Upper lobe of left lung (tissue), 6 donors: ENCODE results near the gene ZNF337. TPM values are rescaled to one million over a fixed set of nuclear protein-coding genes. Genes with fewer than 3 reads are reported as not detected.

Source experiments
- ATAC-seq, 2 donors: fragments of 200-7000 bp; cut with Tn5 transposase; one replicate each; pipeline ENCODE4 v1.9.1; 2022; ENCODE audit warnings: mild to moderate bottlenecking in 2 of 2, moderate library complexity in 2 of 2; ENCODE audit not compliant: low FRiP score in 2 of 2
- DNase-seq, 2 donors: peaks; one replicate each; pipeline ENCODE4 v3.0.0-alpha.2; 2019 to 2020
- H3K27ac ChIP-seq, 4 donors: fragments of 200-600 bp; sonication (generic); one replicate each; pipeline ENCODE4 v1.5.1; 2016 to 2019
- H3K27me3 ChIP-seq, 4 donors: fragments of 200-600 bp; sonication (generic); one replicate each; pipeline ENCODE4 v1.5.1; 2017 to 2019
- H3K36me3 ChIP-seq, 4 donors: fragments of 200-600 bp; sonication (generic); one replicate each; pipeline ENCODE4 v1.5.1; 2016 to 2019
- H3K4me1 ChIP-seq, 4 donors: fragments of 200-600 bp; sonication (generic); one replicate each; pipeline ENCODE4 v1.5.1; 2018 to 2019
- H3K4me3 ChIP-seq, 4 donors: fragments of 200-600 bp; sonication (generic); one replicate each; pipeline ENCODE4 v1.5.1; 2017 to 2019; ENCODE audit warnings: mild to moderate bottlenecking in 2 of 4, moderate library complexity in 1 of 4
- H3K9me3 ChIP-seq, 4 donors: fragments of 200-600 bp; sonication (generic); one replicate each; pipeline ENCODE4 v1.5.1; 2018 to 2019
- CTCF ChIP-seq, 6 experiments: fragments of 450-650 bp in 4 of 6; fragments of 200-600 bp in 2 of 6; sonication (generic) in 2 of 6; IDR thresholded peaks; one replicate each; pipeline ENCODE4 v1.5.1; 2016 to 2019; ENCODE audit warnings: antibody characterized with exemption in 6 of 6
- EP300 ChIP-seq, 4 donors: sonication (generic); formaldehyde crosslinking; IDR thresholded peaks; one replicate each; pipeline ENCODE4 v1.5.1; 2017; ENCODE audit warnings: antibody characterized with exemption in 4 of 4, control low read depth in 2 of 4
- POLR2A ChIP-seq, 4 donors: fragments of 450-650 bp; IDR thresholded peaks; one replicate each; pipeline ENCODE4 v1.5.1; 2016 to 2017; ENCODE audit warnings: antibody characterized with exemption in 4 of 4, mild to moderate bottlenecking in 2 of 4
- POLR2AphosphoS5 ChIP-seq, 2 donors: sonication (generic); formaldehyde crosslinking; IDR thresholded peaks; one replicate each; pipeline ENCODE4 v1.5.1; 2017; ENCODE audit warnings: antibody characterized with exemption in 2 of 2
- WGBS, 2 donors: methylation state at CpG; one replicate each; pipeline ENCODE4 v1.1.5; 2017 to 2018; 5-methylcytosine and 5-hydroxymethylcytosine counted together
- total RNA-seq, 6 donors: library from RNA; depleted of rRNA in 4 of 6; stranded (reverse); fragments of >200 nt in 4 of 6; gene quantifications; one replicate each; pipeline versions ENCODE4 v1.1.0 to v1.2.1, GENCODE V29; 2016 to 2021
- donor health status: DM: no; HTN: no; CAD: no; lungs with moderate emphysema.
- donor health status: DM: no; HTN: yes; CAD: no; lungs with severe emphysema.

The ZNF337 gene
- total RNA-seq, 6 donors from 2014 or later, result 10.8 to 41.9 (median 14.5) TPM

DNA sequence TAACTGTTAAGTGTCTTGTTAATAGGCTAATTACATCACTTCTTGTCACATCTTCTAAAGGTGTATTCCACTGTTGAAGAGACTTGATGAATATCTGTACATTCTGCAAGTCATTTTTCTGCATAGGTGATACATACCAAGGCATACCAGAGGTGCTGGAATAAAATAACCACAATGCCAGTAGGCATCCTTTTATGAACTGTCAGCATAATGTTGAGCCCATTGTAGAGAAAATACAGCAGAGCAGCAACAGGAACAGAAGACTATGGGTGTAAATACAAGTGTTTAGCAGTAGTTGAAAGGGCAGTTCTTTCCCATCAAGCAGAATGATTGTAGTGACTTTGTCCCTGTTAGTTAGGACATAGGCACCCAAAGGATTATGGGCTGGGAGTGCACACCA is 44.4 kb upstream of the ZNF337 start:
- H3K36me3 ChIP-seq, result no peaks in the 10 kb centered on the region
- TF ChIP-seq CTCF (IDR thresholded peaks at IDR 0.05), result no peak
- TF ChIP-seq EP300 (IDR thresholded peaks at IDR 0.05), result no peak
- no peak for TF ChIP-seq POLR2A (IDR thresholded peaks at IDR 0.05)
- no peak for TF ChIP-seq POLR2AphosphoS5 (IDR thresholded peaks at IDR 0.05)
- no peaks in the 10 kb centered on the region for H3K4me1 ChIP-seq
- H3K9me3 ChIP-seq, result no peaks in the 10 kb centered on the region
- no peak overlapping the region for H3K27ac ChIP-seq
- no peaks in the 10 kb centered on the region for H3K27me3 ChIP-seq
- ATAC-seq (no peak), DNase-seq (no peak)
- H3K4me3 ChIP-seq, result no peak overlapping the region

DNA sequence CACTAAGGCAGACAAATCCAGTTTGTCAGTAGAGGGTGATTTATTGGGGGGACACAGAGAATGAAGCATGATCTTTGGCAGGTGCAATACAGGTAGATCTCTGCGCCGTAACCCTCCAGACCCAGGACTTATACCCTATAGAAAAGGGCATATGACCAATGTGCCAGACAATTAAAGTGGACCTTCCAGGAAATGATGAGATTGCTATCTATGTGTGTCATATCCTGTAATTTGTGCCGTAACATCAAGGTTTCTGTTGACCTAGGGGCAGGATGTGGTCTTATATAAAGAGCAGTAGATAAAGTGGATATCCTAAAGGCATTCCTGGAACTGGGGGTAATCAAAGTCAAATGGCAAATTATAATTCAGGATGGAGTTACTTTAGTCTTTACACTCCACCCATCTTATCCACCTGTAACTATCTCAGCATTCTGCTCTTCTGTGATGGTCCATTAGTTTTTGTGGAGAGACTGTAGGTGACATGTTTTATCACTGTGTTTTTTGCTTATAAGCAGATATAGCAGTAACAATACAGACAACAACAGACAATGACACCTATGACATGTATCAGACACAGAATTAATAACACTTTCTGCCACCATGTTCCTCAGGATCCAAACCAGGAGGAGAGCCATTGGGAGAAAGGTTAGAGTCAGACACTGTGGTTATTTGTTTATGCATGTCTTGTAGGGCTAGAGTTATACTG is 43.1 kb upstream of the ZNF337 start:
- no peaks in the 10 kb centered on the region for H3K27me3 ChIP-seq
- H3K9me3 ChIP-seq, result no peaks in the 10 kb centered on the region
- H3K4me3 ChIP-seq, result no peak overlapping the region
- no peak overlapping the region for H3K27ac ChIP-seq
- ATAC-seq (no peak), DNase-seq (no peak)
- no peaks in the 10 kb centered on the region for H3K4me1 ChIP-seq
- H3K36me3 ChIP-seq, result no peaks in the 10 kb centered on the region
- no peak for TF ChIP-seq POLR2AphosphoS5 (IDR thresholded peaks at IDR 0.05)
- peak in 1 of 4 donors; percentile 33 for TF ChIP-seq EP300 (IDR thresholded peaks at IDR 0.05)
- 78 to 83% methylated on average over 3 of the region's 3 CpGs for WGBS, 2 donors

GRCh38 chr20:25738198-25738597 is 41.5 kb upstream of the ZNF337 start:
- 96 to 99% methylated on average over 2 of the region's 2 CpGs for WGBS, 2 donors
- TF ChIP-seq POLR2A (IDR thresholded peaks at IDR 0.05), result no peak
- TF ChIP-seq POLR2AphosphoS5 (IDR thresholded peaks at IDR 0.05), result no peak
- no peak for TF ChIP-seq EP300 (IDR thresholded peaks at IDR 0.05)
- TF ChIP-seq CTCF (IDR thresholded peaks at IDR 0.05), result no peak

DNA sequence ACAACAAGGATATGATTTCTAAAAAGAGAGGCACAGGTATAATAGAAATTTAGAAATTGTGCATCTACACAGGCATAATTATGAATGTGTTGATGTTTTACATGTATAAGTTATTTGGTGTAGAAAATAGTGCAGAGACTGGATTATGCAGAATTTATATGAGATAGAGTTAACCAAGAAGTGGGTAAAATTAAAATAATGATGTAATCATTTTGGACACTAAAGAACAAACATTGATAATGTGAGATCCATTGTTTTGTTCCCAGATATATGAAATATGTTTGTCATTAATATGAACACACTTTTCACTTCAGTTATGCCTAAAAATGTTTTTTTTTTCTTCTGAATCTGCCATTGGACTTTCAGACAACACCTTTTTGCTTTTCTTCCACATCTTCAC is 37.2 kb upstream of the ZNF337 start:
- Histone ChIP-seq H3K27ac (no peak overlapping the region), H3K27me3 (no peaks in the 10 kb centered on the region), H3K4me1 (no peaks in the 10 kb centered on the region), H3K36me3 (no peaks in the 10 kb centered on the region), H3K4me3 (no peak overlapping the region), H3K9me3 (no peaks in the 10 kb centered on the region)
- ATAC-seq, result no peak
- TF ChIP-seq EP300 (IDR thresholded peaks at IDR 0.05), result no peak
- no peak for DNase-seq

More at GRCh38 chr20:25738198-25738597, 41.5 kb upstream of the ZNF337 start:
- no peaks in the 10 kb centered on the region for H3K27me3 ChIP-seq
- no peak overlapping the region for H3K4me3 ChIP-seq
- H3K27ac ChIP-seq, result no peak overlapping the region
- no peaks in the 10 kb centered on the region for H3K4me1 ChIP-seq
- DNase-seq, result no peak
- H3K9me3 ChIP-seq, result no peaks in the 10 kb centered on the region
- no peak for ATAC-seq
- no peaks in the 10 kb centered on the region for H3K36me3 ChIP-seq

DNA sequence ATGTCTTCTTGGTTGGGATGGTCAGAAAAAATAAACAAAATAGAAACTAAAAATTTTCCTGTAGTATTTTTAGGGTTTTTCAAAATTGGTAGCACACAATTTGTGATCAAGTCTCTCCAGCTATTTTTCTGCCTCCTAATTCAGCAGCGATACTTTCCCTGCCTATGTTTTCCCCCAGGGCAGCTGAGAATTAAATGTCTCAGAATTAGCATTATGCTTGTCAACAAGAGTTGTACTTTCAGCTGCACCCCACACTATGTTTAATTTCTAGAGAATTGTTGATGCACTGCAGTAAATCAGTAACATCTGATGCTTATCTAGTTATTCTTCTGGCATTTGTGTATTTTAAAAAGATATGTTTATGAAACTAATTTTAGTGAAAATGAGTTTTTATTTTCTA is 34.2 kb upstream of the ZNF337 start:
- no peak overlapping the region for H3K27ac ChIP-seq
- H3K9me3 ChIP-seq, result peaks cover 4 to 13% (median 10%) of the 10 kb centered on the region in 4 donors
- no peaks in the 10 kb centered on the region for H3K36me3 ChIP-seq
- no peaks in the 10 kb centered on the region for H3K4me1 ChIP-seq
- H3K4me3 ChIP-seq, result no peak overlapping the region
- no peak for TF ChIP-seq POLR2AphosphoS5 (IDR thresholded peaks at IDR 0.05)
- no peak for TF ChIP-seq POLR2A (IDR thresholded peaks at IDR 0.05)
- no peak for TF ChIP-seq CTCF (IDR thresholded peaks at IDR 0.05)
- TF ChIP-seq EP300 (IDR thresholded peaks at IDR 0.05), result no peak
- WGBS, 2 donors, result 84 to 88% methylated on average over 1 of the region's 1 CpG
- no peaks in the 10 kb centered on the region for H3K27me3 ChIP-seq
- ATAC-seq (no peak), DNase-seq (no peak)

- no peaks in the 10 kb centered on the region for H3K36me3 ChIP-seq
- 91 to 98% methylated on average over 1 of the region's 1 CpG for WGBS, 2 donors
Measured at GRCh38 chr20:25726357-25726756, 29.7 kb upstream of the ZNF337 start.

More at GRCh38 chr20:25726357-25726756, 29.7 kb upstream of the ZNF337 start:
- Histone ChIP-seq H3K27ac (no peak overlapping the region), H3K9me3 (peaks cover 6 to 17% (median 10%) of the 10 kb centered on the region in 4 donors), H3K4me1 (no peaks in the 10 kb centered on the region), H3K27me3 (no peaks in the 10 kb centered on the region), H3K4me3 (no peak overlapping the region)
- ATAC-seq, result no peak
- DNase-seq, result no peak
- TF ChIP-seq EP300 (IDR thresholded peaks at IDR 0.05) (no peak), POLR2A (IDR thresholded peaks at IDR 0.05) (no peak), CTCF (IDR thresholded peaks at IDR 0.05) (no peak), POLR2AphosphoS5 (IDR thresholded peaks at IDR 0.05) (no peak)
